Fibroblast of peridontal ligament (primary cell): ENCODE results near the gene CD8B.
"Not testable (repeated sequence)": the region's sequence is repeated elsewhere in the genome, so short reads cannot be mapped to it uniquely, and the experiment has no call there.

Experiments used
- DNase-seq: peaks from one replicate; pipeline ENCODE4 v3.0.0-alpha.2; 2010; ENCODE audit errors: extremely low read depth

The CD8B gene

DNA sequence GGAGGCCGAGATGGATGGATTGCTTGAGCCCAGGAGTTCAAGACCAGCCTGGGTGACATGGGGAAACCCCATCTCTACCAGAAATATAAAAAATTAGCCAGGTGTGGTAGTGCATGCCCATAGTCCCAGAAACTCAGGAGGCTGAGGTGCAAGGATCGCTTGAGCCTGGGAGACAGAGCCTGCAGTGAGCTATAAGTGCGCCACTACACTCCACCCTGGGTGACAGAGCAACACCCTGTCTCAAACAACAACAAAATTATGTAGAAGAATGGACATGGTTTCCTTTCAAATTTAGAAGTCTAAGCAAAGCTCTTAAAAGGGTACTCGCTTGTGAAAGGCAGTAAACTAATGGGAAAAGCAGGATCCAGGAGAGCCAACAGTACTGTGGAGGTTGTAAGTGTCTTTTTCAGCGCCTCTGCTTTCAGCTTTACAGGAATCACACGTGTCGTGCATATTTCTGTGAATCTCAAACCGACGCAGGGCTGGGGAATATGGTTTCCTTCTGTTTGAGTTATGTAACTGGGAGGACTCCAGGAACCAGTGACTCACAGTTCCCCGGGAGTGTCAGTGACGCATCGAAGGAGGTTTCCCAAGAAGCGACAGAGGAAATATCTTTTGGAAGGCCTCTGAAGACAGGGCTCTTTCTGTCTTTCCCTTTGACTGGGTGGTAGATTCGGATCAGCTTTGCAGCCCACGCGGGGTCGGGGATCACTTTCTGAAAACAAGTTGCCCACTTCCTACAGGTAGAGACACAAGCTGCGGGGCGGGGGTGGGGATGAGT, 24.6 kb downstream of the CD8B start:
- peak; percentile 89 for DNase-seq

DNA sequence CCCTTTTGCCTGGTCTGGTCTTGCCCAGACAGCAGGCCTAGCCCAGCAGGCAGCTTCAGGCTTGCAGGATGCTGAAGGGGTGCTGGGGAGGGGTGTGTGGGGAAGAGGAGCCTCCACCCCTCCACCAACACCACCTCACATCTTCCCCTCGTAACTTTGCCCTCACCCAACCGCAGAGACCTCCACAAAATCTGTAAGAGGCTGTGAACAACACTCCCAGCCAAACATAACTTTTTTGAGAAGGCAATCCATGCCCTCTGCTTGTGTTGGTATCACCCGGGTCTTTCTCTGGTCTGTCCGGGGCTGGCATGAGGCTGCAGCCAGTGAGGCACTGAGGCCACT, 26.2 kb downstream of the CD8B start:
- not testable (repeated sequence) for DNase-seq

DNA sequence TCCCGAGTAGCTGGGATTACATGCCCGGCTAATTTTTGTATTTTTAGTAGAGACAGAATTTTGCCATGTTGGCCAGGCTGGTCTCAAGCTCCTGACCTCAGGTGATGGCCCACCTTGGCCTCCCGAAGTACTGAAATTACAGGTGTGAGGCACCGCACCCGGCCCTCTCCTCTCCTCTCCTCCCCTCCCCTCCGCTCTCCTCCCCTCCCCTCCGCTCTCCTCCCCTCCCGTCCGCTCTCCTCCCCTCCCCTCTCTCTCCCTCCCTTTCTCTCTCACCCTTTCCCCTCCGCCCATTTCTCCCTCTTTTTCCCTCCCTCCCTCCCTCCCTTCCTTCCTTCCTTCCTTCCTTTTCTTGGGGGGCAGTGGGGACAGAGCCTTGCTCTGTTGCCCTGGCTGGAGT, 28.4 kb downstream of the CD8B start:
- DNase-seq, result no peak

DNA sequence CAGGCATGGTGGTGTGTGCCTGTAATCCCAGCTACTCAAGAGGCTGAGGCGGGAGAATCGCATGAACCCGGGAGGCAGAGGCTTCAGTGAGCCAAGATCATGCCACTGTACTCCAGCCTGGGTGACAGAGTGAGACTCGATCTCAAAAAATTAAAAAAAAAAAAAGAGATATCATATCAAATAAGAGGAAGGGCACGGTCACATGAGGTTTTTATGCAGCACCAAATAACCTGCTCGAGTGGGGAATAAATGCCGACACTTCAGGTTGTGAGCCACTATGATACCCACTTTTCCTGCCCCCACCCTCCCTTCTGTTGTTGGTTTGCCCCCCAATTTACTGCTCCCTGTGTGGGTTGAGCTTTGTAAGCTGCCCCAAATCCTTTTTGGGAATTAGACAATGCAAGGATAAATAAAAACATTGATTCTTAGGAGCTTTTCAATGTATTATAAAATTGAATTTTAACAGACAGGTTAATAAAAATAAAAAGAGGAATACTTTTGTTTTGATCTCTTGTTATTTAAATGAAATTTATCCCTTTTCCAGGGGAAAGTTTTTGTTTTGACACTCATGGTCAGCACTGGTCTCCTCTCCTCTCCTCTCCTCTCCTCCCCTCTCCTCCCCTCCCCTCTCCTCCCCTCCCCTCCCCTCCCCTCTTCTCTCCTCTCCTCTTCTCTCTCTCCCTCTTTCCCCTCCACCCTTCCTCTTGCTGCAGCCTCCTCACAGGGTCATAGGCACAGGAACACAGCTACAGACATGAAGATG, 29.2 kb downstream of the CD8B start:
- no peak for DNase-seq

DNA sequence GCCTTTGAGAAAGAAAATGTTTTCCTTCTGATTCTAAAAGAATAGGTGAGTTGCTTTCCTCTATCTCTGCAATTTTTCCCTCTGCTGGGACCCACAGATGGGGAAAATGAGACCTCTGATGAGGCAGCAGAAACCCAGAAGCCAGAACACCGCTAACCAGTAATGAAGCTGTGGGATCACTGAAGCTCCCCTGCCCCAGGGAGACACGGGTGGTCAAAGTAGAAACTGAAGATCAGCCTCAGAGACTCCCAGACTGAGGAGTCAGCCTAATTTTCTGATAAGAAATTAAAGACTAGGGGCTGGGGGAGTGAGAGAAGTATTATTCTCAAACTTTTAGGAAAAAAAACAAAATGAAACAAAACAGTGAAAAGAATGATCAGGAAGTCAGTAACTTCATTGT, 30.1 kb downstream of the CD8B start:
- DNase-seq, result no peak

DNA sequence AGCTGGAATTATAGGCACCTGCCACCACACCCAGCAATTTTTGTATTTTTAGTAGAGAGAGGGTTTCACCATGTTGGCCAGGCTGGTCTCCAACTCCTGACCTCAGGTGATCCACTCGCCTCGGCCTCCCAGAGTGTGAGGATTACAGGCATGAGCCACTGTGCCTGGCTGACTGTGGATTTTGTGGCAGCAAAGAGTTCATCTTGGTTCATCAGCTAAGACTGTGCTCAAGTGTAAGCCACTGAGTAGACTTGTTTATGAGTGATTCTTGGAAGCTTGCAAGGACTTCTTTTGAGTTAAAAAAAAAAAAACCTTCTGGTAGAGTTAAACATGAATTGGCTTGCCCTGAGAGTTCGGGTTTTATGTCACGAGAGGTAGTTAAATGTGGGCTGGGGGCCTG, 34.7 kb downstream of the CD8B start:
- DNase-seq, result no peak

DNA sequence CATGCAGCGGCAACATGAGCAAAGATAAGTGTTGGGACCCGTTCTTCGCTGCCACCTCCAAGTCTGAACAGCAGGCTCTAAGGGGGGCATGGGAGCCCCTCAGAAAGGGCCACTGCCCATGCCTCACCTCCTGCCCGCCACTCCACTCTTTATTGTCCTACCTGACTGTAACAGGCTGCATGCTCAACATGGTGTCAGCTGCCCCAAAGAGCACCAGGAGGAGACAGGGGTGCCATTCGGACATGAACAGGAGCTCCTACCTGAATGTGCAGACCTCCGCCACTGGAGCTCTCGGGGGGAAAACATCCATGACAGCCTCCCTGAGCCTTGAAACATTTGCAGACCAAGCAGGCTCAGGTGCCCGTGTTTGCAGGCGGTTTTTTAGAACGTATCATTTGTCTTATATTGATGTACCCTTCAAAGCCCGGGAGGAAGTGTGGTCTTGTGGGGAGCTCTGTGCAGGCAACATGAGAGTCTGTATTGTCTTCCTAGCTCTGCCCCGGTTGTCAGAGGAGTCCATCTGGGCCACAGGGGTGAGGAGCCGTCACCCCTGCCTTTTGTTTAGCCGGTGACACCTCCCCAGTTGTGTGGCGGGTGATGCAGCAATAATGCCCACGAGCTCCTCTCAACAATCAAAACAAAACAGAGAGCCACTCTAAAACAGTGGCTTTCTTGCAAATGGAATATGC, 35.8 kb downstream of the CD8B start:
- no peak for DNase-seq

DNA sequence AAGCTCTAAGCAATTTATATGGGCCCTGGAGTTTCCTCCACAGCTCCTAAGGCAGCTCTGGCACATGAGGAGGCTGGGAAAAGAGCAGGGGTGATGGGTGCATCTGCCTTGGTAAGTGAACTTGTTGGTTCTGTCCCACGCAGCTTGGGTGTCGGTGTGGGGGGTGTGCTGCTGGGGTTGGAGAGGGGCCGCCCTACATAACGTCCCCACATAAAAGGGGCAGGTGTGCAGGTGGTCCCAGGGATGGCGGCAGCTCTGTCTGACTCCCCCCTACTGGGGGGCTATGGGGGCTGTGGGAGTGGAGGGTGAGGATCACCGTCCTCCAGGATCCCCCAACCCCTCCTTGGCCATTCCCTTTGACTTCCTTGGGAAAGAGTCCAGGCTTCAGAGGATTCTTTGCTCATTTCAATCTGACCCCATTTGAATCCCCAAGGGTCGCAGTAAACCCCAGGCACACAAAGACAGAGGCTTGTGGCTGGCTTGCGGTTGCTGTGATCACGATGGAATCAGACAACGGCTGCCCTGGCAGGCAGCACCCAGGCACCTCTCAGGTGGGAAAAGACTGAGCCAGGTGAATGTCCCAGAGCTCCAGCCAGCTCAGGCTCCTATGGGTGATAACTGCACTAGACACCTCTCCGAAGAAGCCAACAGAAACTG, 36.5 kb downstream of the CD8B start:
- DNase-seq, result no peak

DNA sequence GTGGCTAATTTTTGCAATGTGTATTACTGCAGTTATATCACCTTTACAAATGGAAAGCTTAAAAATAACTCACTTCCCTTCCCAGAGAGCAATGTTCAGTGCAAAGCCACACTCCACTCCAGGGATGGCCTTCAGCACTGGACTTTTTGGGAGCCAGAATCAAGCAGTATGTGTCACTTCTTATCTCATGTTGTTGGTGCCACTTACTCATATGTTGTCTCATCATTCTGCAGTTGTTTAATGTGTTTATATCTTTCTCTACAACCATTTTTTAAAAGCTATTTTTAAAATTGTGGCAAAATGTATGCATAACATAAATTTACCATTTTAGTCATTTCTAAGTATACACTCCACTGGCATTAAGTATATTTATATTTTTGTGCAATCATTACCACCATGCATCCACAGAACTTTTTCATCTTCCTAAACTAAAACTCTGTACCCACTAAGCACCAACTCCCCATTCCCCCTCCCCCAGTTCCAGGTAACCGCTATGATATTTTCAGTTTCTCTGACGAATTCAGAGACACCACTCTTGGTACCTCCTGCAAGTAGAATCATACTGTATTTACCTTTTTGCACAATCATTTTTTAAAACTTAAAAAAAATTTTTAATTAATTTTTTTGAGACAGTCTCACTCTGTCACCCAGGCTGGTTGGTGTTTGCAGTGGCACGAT, 38.9 kb downstream of the CD8B start:
- DNase-seq, result no peak

DNA sequence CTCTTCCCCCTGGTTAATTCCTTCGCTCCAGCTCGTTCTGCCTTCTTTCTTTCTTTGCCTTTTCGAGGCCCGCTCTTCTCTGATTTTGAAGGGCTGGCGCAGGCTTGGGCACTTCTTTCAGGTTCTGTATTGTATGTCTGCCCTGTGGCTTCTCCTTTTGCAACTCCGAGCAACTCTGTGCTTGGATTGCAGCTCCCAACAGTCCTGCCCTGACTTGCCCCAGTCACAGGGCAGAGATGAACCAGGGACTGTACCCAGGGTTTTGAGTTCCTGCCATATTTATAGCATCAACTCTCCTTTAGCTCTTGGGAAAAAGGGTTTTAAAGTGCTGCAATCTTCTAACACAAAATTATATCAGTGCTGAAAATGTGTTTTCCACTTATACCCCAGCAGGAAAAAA, 39.8 kb downstream of the CD8B start:
- no peak for DNase-seq

DNA sequence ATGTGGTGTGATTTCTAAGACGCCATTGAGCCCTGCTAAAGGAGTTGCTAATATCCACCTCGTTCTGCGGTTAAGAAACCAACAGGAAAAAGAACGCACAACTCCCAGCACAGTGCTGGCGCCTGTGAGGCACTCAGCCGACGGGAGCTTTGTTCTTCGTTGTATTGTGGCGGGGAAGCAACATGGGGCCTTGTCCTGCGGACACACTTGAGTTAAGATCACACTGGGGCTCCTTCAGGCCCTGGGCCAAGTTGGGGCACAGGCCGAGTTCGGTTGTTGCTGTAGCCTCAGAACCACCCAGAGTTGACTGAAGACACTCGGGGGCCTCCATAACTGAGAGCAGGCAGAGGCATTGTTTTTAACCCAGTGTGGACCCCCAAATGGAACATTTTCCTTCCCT, 40.4 kb downstream of the CD8B start:
- DNase-seq, result no peak

DNA sequence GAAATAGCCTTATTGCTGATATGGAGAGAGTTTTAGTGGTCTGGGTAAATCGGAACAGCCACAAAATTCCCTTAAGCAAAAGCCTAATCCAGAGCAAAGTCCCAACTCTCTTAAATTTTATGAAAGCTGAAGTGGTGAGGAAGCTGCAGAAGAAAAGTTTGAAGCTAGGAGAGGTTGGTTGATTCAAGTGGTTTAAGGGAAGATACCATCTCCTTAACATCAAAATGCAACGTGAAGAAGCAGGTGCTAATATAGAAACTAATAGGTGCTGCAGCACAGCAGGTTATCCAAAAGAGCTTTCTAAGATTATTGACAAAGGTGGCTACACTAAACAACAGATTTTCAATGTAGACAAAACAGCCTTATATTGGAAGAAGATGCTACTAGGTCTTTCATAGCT, 42.7 kb downstream of the CD8B start:
- no peak for DNase-seq

DNA sequence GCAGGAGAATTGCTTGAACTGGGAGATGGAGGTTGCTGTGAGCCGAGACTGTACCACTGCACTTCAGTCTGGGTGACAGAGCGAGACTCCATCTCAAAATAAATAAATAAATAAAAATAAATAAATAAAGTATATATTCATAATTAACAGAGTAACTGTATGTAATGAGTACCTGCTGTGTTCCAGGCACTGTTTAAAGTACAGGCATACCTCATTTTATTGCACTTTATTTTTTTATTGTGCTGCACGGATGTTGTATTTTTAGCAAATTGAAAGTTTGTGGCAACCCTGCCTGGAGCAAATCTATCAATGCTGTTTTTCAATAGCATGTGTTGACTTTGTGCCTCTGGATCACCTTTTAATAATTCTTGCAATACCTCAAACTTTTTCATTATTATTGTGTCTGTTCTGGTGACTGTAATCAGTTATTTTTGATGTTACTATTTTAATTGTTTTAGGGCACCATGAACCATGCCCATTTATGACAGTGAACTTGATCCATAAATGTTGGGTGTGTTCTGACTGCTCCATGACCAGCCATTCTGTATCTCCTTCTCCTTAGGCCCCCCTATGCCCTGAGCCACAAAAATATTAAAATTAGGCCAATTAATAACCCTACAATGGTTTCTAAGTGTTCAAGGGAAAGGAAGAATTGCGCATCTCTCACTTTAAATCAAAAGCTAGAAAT, 43.4 kb downstream of the CD8B start:
- DNase-seq, result no peak

DNA sequence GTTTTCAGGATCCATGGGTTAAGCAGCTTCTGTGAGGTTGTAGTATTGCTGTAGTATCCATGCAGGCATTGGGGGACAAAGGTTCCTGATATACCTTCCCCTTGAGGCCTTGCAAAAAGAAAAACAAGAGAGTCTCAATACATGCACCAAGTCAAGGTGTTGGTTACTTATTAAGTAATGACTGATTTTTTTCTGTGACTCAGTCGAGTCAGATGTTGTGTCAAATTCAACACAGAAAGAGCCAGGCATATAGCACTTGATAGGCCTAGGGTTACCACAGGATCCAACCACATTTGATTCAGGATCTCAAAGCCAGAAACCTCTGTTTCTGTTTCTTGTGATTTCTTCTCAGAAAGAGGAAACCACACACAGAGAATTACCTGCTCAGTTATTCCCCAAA, 46.1 kb downstream of the CD8B start:
- DNase-seq, result no peak

DNA sequence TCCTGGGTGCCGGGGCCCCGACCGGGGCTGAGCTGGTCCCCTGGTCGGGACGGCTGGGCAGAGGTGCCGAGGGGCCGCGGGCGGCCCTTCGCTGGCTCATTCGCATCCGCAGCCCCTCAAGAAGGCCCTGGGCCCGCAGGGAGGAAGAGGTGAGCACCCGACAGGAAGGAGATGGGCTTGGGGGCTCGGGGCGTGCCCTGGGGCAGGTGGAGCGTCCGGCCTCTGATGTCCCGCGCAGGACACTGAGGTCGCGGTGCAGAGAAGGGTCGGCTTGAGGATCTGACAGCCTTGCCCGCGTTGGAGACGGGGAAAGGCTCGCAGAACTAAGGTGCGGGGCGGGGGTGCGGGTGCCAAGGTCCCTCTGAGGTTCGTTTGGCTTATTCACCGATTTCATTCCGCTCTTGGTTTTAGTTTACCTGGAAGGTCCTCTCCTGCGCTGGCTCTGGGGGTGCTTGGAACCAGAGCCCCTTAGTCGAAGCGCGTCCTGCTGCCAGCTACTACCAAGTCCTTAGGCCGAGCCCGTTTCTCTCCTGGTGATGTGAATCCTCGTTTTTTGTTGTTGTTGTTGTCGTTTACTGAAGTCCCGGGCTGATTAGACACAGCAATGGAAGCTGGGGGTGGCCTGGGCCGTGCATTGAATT, 52.1 kb downstream of the CD8B start:
- DNase-seq, result no peak

DNA sequence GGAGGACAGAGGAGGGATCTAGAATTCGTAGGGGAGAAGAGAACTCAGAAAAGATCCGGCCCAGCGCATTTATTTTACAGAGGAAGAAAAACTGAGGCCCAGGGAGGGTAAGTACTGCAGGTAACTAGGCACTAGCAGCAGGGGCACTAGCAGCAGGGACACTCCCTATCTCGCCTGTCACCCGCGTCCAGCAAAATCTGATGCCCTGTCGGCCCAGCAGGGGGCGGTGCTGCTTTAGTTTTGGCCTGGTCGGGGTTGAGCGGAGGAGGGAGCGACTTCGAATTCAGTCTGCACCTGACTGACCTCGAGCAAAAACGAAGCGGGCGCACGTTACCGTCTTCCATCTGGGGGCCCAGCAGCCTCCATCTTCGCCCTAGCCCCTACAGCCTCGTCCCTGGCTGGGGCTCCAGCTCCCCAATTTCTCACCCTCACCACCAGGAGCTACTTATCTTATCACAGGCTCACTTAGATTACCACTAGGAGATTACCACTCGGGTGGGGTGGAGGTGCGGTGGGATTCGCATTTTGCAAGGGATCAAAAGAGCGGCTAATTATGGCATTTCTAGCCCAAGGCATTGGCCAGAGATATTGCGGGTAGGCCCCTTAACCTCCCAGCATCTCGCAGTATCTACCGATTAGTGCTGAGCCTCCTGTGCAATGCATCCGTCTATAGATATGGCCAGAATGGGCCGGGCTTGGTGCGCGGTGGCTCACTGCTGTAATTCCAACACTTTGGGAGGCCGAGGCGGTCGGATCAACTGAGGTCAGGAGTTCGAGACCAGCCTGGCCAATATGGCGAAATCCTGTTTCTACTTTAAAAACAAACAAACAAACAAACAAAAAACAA, 53.1 kb downstream of the CD8B start:
- DNase-seq, result peak; percentile 65

DNA sequence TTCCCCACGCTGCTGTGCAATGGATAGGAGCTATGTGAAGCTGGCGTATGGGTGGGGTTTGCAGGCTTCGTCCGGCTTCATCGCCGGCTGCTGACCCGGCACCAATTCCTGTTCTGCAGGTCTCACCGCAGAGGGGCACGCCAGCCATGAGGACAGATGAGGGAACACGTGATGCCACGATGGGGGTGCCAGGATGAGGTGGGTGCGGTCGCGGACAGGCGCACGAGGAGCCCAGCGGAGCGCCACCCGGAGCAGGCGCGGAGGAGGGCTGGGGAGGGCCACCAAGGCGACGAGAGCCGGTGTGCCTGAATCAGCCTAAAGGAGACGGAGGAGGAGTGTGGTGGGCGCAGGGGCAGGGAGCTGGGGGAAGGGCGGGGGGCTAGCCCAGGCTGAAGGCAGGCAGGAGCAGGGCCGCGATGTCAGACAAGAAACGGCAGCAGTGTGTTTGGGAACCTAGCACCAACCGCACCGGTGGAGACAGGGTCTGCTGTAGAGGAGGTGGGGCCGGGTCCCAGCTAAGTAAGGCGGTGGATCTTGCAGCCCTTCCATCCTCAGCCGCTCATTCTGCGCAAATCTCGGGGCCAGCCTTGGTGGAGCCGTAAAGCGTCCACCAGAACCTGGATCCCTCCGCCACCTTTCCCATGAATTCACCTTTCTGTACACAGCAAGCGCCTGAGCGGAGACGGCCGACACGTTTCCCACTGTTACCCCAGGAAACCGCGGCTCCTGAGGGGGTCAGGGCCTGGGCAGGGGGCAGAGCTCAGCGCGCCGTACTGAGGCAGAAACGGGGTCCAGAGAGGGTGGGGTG, 54.0 kb downstream of the CD8B start:
- no peak for DNase-seq

DNA sequence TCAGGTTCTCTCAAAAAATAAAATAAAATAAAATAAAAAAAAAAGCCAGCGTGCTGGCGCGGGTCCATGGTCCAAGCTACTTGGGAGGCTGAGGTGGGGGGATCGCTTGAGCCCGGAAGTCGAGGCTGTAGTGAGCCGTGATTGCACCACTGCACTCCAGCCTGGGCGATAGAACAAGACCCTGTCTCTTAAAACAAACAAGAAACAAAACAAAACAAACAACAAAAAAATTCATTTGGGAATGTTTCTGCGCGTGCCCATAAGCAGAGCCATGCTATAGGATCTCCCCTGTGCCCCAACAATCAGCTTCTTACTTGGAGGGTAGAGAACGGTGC, 54.6 kb downstream of the CD8B start:
- DNase-seq, result no peak
